Osteocyte (in vitro differentiated cells): ENCODE measurements around the gene ABCG2. TPM values are rescaled to one million over a fixed set of nuclear protein-coding genes. Genes with fewer than 3 reads are reported as not detected.
"Not testable (repeated sequence)": the region's sequence is repeated elsewhere in the genome, so short reads cannot be mapped to it uniquely, and the experiment has no call there.

Source experiments
- DNase-seq: peaks from one replicate; pipeline ENCODE4 v3.0.0; 2021; ENCODE audit warnings: mixed read lengths; ENCODE audit not compliant: unreplicated experiment; ENCODE audit errors: extremely low spot score
- H3K27ac Mint-ChIP-seq: one replicate; pipeline ENCODE4 v1.8.0; 2021; ENCODE audit warnings: mild to moderate bottlenecking, mixed read lengths; ENCODE audit not compliant: unreplicated experiment
- H3K27me3 Mint-ChIP-seq: one replicate; pipeline ENCODE4 v1.8.0; 2021; ENCODE audit warnings: mixed read lengths; ENCODE audit not compliant: unreplicated experiment
- H3K36me3 Mint-ChIP-seq: one replicate; pipeline ENCODE4 v1.8.0; 2021; ENCODE audit warnings: mixed read lengths; ENCODE audit not compliant: unreplicated experiment
- H3K4me1 Mint-ChIP-seq: one replicate; pipeline ENCODE4 v1.8.0; 2021; ENCODE audit warnings: mixed read lengths; ENCODE audit not compliant: unreplicated experiment
- H3K4me3 Mint-ChIP-seq: one replicate; pipeline ENCODE4 v1.8.0; 2021; ENCODE audit warnings: mild to moderate bottlenecking, moderate library complexity, mixed read lengths; ENCODE audit not compliant: unreplicated experiment
- H3K9me3 Mint-ChIP-seq: one replicate; pipeline ENCODE4 v1.8.0; 2021; ENCODE audit warnings: mixed read lengths; ENCODE audit not compliant: unreplicated experiment
- total RNA-seq: library from RNA; stranded (reverse); gene quantifications from 2 replicates; pipeline ENCODE4 v1.2.1, GENCODE V29; 2021
- TF ChIP-seq, protein P1 (sequence below): fragments of 200-600 bp; sonication (generic); IDR thresholded peaks from 2 replicates; pipeline ENCODE4 v1.5.0; 2021; ENCODE audit warnings: antibody characterized with exemption, mild to moderate bottlenecking, moderate library complexity

ABCG2 gene
- total RNA-seq, 1 donor from 2014 or later = 0.24 TPM

DNA sequence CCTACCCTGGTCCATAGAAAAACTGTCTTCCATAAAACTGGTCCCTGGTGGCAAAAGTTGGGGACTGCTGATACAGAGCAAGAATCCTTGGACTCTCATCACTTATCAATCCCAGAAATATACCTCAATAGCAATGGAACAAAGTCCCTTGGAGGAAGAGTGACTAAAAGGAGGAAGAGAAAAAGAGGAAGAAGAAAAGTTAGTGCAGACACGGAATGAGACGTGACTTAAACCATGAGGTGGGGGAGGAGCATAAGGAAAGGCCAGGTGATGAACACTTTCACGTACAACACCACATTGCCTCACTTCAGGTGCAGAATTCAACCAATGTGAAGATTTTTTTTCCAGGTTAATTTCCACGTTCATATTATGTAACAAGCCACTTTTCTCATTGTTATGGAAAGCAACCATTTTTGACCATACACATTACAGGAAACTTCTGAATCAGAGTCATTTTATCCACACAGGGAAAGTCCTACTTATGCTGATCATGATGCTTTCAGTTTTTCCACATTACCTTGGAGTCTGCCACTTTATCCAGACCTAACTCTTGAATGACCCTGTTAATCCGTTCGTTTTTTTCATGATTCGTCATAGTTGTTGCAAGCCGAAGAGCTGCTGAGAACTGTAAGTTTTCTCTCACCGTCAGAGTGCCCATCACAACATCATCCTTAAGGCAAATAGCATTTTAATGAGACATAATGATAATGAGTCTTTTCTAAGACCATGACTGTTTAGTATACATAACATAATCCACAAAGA lies 27.7 kb downstream of the ABCG2 start:
- Mint-ChIP-seq H3K4me1 (no peaks in the 10 kb centered on the region), H3K27me3 (peaks cover 2% of the 10 kb centered on the region), H3K36me3 (no peaks in the 10 kb centered on the region), H3K4me3 (no peak overlapping the region), H3K9me3 (peaks cover 4% of the 10 kb centered on the region), H3K27ac (no peak overlapping the region)
- TF ChIP-seq, protein P1, sequence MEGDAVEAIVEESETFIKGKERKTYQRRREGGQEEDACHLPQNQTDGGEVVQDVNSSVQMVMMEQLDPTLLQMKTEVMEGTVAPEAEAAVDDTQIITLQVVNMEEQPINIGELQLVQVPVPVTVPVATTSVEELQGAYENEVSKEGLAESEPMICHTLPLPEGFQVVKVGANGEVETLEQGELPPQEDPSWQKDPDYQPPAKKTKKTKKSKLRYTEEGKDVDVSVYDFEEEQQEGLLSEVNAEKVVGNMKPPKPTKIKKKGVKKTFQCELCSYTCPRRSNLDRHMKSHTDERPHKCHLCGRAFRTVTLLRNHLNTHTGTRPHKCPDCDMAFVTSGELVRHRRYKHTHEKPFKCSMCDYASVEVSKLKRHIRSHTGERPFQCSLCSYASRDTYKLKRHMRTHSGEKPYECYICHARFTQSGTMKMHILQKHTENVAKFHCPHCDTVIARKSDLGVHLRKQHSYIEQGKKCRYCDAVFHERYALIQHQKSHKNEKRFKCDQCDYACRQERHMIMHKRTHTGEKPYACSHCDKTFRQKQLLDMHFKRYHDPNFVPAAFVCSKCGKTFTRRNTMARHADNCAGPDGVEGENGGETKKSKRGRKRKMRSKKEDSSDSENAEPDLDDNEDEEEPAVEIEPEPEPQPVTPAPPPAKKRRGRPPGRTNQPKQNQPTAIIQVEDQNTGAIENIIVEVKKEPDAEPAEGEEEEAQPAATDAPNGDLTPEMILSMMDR = no peak
- DNase-seq = no peak

DNA sequence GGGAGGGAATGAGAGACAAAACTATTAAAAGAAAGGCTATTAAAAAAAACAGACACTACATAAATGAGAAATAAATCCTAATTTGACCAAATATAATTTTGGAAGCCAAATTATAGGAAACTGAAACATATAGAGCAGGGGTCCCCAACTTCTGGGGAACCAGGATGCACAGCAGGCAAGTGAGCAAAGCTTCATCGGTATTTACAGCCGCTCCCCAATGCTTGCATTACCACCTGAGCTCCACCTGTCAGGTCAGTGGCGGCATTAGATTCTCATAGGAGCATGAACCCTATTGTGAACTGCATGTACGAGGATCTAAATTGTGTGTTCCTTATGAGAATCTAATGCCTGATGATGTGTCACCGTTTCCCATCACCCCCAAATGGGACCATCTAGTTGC lies 28.4 kb downstream of the ABCG2 start:
- TF ChIP-seq, protein P1 = no peak
- Mint-ChIP-seq H3K4me3 (no peak overlapping the region), H3K36me3 (no peaks in the 10 kb centered on the region), H3K9me3 (peaks cover 6% of the 10 kb centered on the region), H3K27ac (no peak overlapping the region), H3K4me1 (no peaks in the 10 kb centered on the region), H3K27me3 (peaks cover 2% of the 10 kb centered on the region)
- DNase-seq = no peak

DNA sequence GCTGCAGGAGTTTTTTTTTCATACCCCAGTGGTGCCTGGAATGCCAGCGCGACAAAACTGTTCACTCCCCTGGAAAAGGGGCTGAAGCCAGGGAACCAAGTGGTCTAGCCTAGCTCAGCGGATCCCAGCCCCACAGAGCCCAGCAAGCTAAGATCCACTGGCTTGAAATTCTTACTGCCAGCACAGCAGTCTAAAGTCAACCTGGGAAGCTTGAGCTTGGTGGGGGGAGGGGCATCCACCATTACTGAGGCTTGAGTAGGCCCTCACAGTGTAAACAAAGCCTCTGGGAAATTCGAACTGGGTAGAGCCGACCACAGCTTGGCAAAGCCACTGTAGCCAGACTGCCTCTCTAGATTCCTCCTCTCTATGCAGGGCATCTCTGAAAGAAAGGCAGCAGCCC lies 36.2 kb downstream of the ABCG2 start:
- DNase-seq, H3K4me3 Mint-ChIP-seq, H3K36me3 Mint-ChIP-seq, H3K27me3 Mint-ChIP-seq, H3K27ac Mint-ChIP-seq, H3K4me1 Mint-ChIP-seq: not testable (repeated sequence)
- peaks cover 29% of the 10 kb centered on the region for H3K9me3 Mint-ChIP-seq

DNA sequence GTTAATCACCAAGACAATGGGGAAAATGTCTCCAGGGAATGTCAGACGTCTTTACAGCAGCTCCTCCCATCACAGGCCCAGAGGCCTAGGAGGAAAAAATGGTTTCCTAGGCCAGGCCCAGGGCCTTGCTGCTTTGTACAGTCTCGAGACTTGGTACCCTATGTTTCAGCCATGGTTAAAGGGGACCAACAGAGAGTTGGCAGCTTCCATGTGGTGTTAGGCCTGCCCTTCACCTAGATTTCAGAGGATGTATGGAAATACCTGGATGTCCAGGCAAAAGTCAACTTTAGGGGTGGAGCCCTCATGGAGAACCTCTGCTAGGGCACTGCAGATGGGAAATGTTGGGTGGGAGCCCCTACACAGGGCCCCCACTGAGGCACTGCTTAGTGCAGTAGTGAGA lies 38.5 kb downstream of the ABCG2 start:
- no peak for DNase-seq
- H3K4me3 Mint-ChIP-seq = no peak overlapping the region
- peaks cover 5% of the 10 kb centered on the region for H3K36me3 Mint-ChIP-seq
- no peaks in the 10 kb centered on the region for H3K27me3 Mint-ChIP-seq
- H3K4me1 Mint-ChIP-seq = no peaks in the 10 kb centered on the region
- no peak overlapping the region for H3K27ac Mint-ChIP-seq
- peaks cover 22% of the 10 kb centered on the region for H3K9me3 Mint-ChIP-seq
- TF ChIP-seq, protein P1 = no peak

DNA sequence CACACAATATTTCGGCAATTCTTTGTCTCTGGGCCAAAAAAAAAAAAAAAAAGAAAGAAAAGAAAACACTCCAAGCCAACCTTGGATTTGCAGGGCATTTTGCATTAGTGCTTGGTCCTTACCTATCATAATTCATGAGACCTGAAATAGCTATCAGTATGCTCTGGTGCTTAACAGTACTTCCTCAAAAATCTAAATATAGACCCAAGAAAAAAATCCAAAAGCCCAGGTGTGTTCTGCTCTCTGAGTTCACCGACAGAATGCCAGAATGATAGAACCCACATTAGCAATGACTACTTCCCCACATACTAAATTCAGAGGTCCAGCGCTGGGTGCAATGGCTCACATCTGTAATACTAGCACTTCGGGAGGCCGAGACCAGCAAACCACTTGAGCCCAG lies 42.9 kb downstream of the ABCG2 start:
- no peak overlapping the region for H3K4me3 Mint-ChIP-seq
- H3K9me3 Mint-ChIP-seq = peaks cover 15% of the 10 kb centered on the region
- DNase-seq = no peak
- peaks cover 3% of the 10 kb centered on the region for H3K36me3 Mint-ChIP-seq
- no peak overlapping the region for H3K27ac Mint-ChIP-seq
- TF ChIP-seq, protein P1 = no peak
- no peaks in the 10 kb centered on the region for H3K4me1 Mint-ChIP-seq
- no peaks in the 10 kb centered on the region for H3K27me3 Mint-ChIP-seq
